ENCODE measurements around the gene RTL10.
A peak's percentile ranks its signal among the peaks of the same experiment; 100 is the strongest.

RTL10 gene

DNA sequence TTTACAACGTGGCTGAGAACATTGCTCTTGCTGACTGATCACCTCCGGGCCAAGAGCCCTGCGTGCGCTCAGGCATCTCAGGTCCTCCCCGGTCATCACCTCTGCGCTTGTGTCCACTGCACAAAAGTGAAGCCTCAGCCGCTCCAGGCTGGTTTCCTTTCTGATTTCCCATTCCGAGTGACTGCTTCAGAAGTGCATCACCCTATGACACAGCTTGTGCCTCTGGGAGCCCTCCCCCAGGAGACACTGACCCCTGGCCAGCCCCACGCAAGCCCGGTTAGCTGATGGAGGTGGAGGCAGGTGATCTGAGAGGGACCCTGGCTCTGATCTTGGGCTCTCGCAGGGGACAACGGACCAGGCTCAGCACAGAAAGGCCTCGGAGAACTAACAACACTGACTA is 38.3 kb upstream of the RTL10 start:
- peaks cover 10% of the 10 kb centered on the region for H3K36me3 ChIP-seq (ENCODE audit: low read depth)
- TF ChIP-seq, protein P1, sequence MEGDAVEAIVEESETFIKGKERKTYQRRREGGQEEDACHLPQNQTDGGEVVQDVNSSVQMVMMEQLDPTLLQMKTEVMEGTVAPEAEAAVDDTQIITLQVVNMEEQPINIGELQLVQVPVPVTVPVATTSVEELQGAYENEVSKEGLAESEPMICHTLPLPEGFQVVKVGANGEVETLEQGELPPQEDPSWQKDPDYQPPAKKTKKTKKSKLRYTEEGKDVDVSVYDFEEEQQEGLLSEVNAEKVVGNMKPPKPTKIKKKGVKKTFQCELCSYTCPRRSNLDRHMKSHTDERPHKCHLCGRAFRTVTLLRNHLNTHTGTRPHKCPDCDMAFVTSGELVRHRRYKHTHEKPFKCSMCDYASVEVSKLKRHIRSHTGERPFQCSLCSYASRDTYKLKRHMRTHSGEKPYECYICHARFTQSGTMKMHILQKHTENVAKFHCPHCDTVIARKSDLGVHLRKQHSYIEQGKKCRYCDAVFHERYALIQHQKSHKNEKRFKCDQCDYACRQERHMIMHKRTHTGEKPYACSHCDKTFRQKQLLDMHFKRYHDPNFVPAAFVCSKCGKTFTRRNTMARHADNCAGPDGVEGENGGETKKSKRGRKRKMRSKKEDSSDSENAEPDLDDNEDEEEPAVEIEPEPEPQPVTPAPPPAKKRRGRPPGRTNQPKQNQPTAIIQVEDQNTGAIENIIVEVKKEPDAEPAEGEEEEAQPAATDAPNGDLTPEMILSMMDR (IDR thresholded peaks at IDR 0.05; ENCODE audit: poor library complexity, severe bottlenecking), result no peak
- H3K4me3 ChIP-seq (ENCODE audit: severe bottlenecking), result no peak overlapping the region
- no peaks in the 10 kb centered on the region for H3K9me3 ChIP-seq (ENCODE audit: severe bottlenecking)
- no peaks in the 10 kb centered on the region for H3K27me3 ChIP-seq (ENCODE audit: insufficient read depth, poor library complexity, severe bottlenecking)
- H3K27ac ChIP-seq (ENCODE audit: poor library complexity, severe bottlenecking), result peak overlapping the region; percentile 96
- ATAC-seq (ENCODE audit: low read depth) (no peak), DNase-seq (ENCODE audit: low spot score) (no peak)
- peaks cover 20% of the 10 kb centered on the region for H3K4me1 ChIP-seq (ENCODE audit: insufficient read depth, poor library complexity, severe bottlenecking)

DNA sequence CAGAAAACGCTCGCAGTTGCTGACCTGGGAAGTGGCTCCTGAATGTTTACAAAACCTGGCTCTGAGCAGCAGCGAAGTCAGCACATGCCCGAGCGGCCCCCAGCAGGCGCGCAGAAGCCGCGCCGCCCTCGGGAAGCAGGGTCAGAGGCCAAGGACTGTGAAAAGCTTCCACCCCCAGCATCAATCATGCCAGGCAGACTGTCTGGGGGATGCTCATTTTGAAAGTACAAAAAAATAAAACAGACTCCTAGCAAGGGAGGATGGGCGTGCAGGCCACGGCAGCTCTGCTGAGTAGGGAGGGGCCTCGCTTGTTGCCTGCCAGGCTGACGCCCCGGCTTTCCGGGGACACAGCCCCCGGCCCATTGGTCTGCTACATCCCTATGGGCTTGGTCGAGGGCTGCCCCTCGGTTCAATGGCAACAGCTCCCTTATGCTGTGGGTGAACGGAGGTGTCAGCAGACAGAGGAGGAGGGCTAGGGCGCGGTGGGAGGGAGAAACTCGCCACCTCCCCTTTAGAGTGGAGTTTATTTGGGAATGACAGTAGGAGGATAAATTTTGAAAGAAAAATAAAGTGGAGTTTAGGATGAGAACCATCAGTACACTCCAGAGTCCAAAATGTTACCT is 37.7 kb upstream of the RTL10 start:
- Histone ChIP-seq H3K9me3 (ENCODE audit: severe bottlenecking) (no peaks in the 10 kb centered on the region), H3K4me3 (ENCODE audit: severe bottlenecking) (no peak overlapping the region), H3K4me1 (ENCODE audit: insufficient read depth, poor library complexity, severe bottlenecking) (peaks cover 22% of the 10 kb centered on the region), H3K27ac (ENCODE audit: poor library complexity, severe bottlenecking) (peak overlapping the region; percentile 96), H3K36me3 (ENCODE audit: low read depth) (peaks cover 10% of the 10 kb centered on the region), H3K27me3 (ENCODE audit: insufficient read depth, poor library complexity, severe bottlenecking) (no peaks in the 10 kb centered on the region)
- TF ChIP-seq, protein P1 (IDR thresholded peaks at IDR 0.05; ENCODE audit: poor library complexity, severe bottlenecking), result no peak
- DNase-seq (ENCODE audit: low spot score) (no peak), ATAC-seq (ENCODE audit: low read depth) (peak; percentile 16)

DNA sequence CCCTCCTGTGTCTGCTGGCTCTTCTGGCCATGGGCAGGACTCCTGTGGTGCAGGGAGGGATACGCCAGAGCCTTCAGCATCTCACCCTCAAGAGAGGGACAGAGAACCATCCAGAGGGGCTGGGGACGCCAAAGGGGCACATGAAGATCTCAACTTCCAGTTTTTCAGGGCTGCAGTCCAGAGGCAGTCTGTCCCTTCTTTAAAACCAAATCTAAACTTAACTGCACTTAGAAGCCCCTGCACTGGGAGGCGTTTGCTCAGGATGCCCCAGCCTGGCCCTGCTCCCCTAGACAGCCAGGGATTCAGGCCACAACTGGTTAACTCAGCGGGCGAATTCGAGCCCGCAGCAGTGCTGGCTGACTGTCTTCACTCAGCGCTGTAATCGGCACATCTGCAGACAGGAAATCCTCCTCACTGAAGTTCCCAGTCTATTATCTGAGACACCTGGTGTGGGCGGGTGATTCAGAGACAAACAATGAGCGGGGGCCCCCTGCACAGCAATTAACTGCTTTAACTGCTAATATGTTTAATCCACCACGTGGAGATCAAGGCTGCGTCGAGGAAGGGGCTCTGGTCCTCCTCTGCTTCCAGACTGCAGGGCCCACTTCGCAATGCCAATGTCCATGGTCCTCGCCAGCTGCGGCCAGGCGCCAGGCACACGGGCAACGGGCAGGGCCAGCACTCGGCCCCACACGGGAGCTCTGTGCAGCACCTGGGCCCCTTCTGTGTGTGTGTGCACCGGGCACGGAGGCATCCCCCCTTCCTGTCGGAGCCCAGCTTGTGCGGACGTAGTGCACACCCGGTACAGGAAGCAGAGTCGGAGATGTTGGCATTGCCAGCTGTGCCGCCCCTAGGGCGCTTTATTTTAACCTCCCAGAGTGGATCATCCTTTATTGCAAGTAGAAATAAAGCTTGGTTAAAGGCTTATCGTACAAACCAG is 36.9 kb upstream of the RTL10 start:
- ATAC-seq (ENCODE audit: low read depth) (peak; percentile 89), DNase-seq (ENCODE audit: low spot score) (no peak)
- TF ChIP-seq, protein P1 (IDR thresholded peaks at IDR 0.05; ENCODE audit: poor library complexity, severe bottlenecking), result no peak
- Histone ChIP-seq H3K27ac (ENCODE audit: poor library complexity, severe bottlenecking) (peak overlapping the region; percentile 96), H3K36me3 (ENCODE audit: low read depth) (peaks cover 10% of the 10 kb centered on the region), H3K27me3 (ENCODE audit: insufficient read depth, poor library complexity, severe bottlenecking) (no peaks in the 10 kb centered on the region), H3K4me3 (ENCODE audit: severe bottlenecking) (no peak overlapping the region), H3K9me3 (ENCODE audit: severe bottlenecking) (no peaks in the 10 kb centered on the region), H3K4me1 (ENCODE audit: insufficient read depth, poor library complexity, severe bottlenecking) (peaks cover 30% of the 10 kb centered on the region)

DNA sequence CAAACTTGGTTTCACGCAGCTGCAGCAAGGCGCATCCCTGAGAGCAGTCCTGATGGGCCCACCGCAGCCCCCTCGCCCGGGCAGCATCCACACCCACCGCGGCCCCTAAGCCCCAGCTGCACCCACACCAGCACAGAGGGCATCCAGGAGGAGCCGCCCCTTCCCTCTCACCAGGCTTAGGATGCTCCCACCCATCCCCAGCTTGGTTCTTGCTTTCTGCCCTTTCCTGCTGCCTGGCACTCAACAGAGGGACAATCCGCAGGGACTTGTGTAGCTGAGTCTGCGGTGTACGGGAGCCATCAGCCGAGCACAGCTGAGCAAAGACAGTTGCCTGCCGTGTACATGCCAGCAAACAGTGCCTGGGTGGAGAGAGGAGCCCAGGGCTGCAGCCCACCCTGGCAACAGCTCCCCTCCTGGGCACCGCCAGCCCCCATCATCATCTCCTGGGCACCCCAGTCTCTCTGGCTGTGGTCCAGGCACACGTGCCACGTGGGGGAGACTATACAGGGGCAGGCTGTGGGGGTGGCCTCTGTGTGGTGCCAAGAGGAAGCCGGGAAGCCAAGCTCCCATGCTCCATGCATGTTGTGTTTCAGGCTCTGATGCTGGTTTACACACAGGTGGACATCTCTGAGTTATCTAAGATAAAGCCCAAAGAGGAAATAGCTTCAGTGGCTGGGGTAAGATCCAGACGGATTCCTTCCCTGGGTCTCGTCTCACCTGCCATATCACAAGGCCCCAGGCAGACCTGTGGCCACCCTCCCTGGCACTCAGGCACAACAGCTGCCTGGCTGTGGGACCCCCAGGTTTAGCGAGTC is 36.0 kb upstream of the RTL10 start:
- Histone ChIP-seq H3K4me3 (ENCODE audit: severe bottlenecking) (no peak overlapping the region), H3K9me3 (ENCODE audit: severe bottlenecking) (no peaks in the 10 kb centered on the region), H3K36me3 (ENCODE audit: low read depth) (peaks cover 10% of the 10 kb centered on the region), H3K27me3 (ENCODE audit: insufficient read depth, poor library complexity, severe bottlenecking) (no peaks in the 10 kb centered on the region), H3K27ac (ENCODE audit: poor library complexity, severe bottlenecking) (peak overlapping the region; percentile 96), H3K4me1 (ENCODE audit: insufficient read depth, poor library complexity, severe bottlenecking) (peaks cover 32% of the 10 kb centered on the region)
- DNase-seq (ENCODE audit: low spot score), result no peak
- TF ChIP-seq, protein P1 (IDR thresholded peaks at IDR 0.05; ENCODE audit: poor library complexity, severe bottlenecking), result no peak
- ATAC-seq (ENCODE audit: low read depth), result no peak
